BE2C (cell line): Measurements from ENCODE around the gene CIPC.

ENCODE experiments used
- DNase-seq: peaks from one replicate; pipeline ENCODE4 v3.0.0-alpha.2; 2020
- H3K27me3 ChIP-seq: fragments of 250-450 bp; sonication (Bioruptor Pico); 2 replicates; pipeline ENCODE4 v1.5.1; 2020; ENCODE audit warnings: mild to moderate bottlenecking
- H3K36me3 ChIP-seq: fragments of 250-450 bp; sonication (Bioruptor Pico); 2 replicates; pipeline ENCODE4 v1.5.1; 2020; ENCODE audit warnings: mild to moderate bottlenecking
- H3K4me1 ChIP-seq: fragments of 250-450 bp; sonication (Bioruptor Pico); 2 replicates; pipeline ENCODE4 v1.5.1; 2020
- H3K4me3 ChIP-seq: 2 replicates; pipeline ENCODE4 v1.5.1; 2011; ENCODE audit warnings: low read depth, low read length
- H3K9me3 ChIP-seq: fragments of 250-450 bp; sonication (Bioruptor Pico); 2 replicates; pipeline ENCODE4 v1.5.1; 2020
- CTCF ChIP-seq: IDR thresholded peaks from 2 replicates; pipeline ENCODE4 v1.5.1; 2012; ENCODE audit warnings: mild to moderate bottlenecking, low read depth, low read length

Gene CIPC

GRCh38 chr14:77100961-77101360 is 2.9 kb downstream of the CIPC start:
- Histone ChIP-seq H3K9me3 (no peaks in the 10 kb centered on the region), H3K4me1 (0 out of 2 replicates have a peak, but pooled peaks cover 3% of the 10 kb centered on the region), H3K36me3 (peaks cover 6% of the 10 kb centered on the region), H3K4me3 (no peak overlapping the region), H3K27me3 (no peaks in the 10 kb centered on the region)
- DNase-seq: no peak
- no peak for TF ChIP-seq CTCF

- H3K4me1 ChIP-seq: 0 out of 2 replicates have a peak, but pooled peaks cover 3% of the 10 kb centered on the region
- no peak overlapping the region for H3K4me3 ChIP-seq
- no peak for DNase-seq
- peaks cover 16% of the 10 kb centered on the region for H3K36me3 ChIP-seq
- H3K27me3 ChIP-seq: no peaks in the 10 kb centered on the region
- H3K9me3 ChIP-seq: no peaks in the 10 kb centered on the region
- no peak for TF ChIP-seq CTCF
Observed at GRCh38 chr14:77102154-77102553, 4.1 kb downstream of the CIPC start.

- Histone ChIP-seq H3K4me3 (no peak overlapping the region), H3K9me3 (no peaks in the 10 kb centered on the region), H3K27me3 (no peaks in the 10 kb centered on the region), H3K36me3 (peaks cover 29% of the 10 kb centered on the region), H3K4me1 (0 out of 2 replicates have a peak, but pooled peaks cover 3% of the 10 kb centered on the region)
- no peak for TF ChIP-seq CTCF
- no peak for DNase-seq
Observed at GRCh38 chr14:77103475-77103874, 5.4 kb downstream of the CIPC start.

GRCh38 chr14:77103951-77104350 is 5.9 kb downstream of the CIPC start:
- H3K4me1 ChIP-seq: 0 out of 2 replicates have a peak, but pooled peaks cover 3% of the 10 kb centered on the region
- no peaks in the 10 kb centered on the region for H3K27me3 ChIP-seq
- TF ChIP-seq CTCF: no peak
- peaks cover 34% of the 10 kb centered on the region for H3K36me3 ChIP-seq
- no peak overlapping the region for H3K4me3 ChIP-seq
- DNase-seq: no peak
- H3K9me3 ChIP-seq: peaks cover under 1% of the 10 kb centered on the region; the same call in 1 of the 2 replicates

- H3K27me3 ChIP-seq: no peaks in the 10 kb centered on the region
- H3K36me3 ChIP-seq: peaks cover 38% of the 10 kb centered on the region
- H3K9me3 ChIP-seq: peaks cover 2% of the 10 kb centered on the region; the same call in 1 of the 2 replicates
- DNase-seq: no peak
- TF ChIP-seq CTCF: no peak
- H3K4me1 ChIP-seq: 0 out of 2 replicates have a peak, but pooled peaks cover 3% of the 10 kb centered on the region
- no peak overlapping the region for H3K4me3 ChIP-seq
Observed at GRCh38 chr14:77104393-77104792, 6.3 kb downstream of the CIPC start.

DNA sequence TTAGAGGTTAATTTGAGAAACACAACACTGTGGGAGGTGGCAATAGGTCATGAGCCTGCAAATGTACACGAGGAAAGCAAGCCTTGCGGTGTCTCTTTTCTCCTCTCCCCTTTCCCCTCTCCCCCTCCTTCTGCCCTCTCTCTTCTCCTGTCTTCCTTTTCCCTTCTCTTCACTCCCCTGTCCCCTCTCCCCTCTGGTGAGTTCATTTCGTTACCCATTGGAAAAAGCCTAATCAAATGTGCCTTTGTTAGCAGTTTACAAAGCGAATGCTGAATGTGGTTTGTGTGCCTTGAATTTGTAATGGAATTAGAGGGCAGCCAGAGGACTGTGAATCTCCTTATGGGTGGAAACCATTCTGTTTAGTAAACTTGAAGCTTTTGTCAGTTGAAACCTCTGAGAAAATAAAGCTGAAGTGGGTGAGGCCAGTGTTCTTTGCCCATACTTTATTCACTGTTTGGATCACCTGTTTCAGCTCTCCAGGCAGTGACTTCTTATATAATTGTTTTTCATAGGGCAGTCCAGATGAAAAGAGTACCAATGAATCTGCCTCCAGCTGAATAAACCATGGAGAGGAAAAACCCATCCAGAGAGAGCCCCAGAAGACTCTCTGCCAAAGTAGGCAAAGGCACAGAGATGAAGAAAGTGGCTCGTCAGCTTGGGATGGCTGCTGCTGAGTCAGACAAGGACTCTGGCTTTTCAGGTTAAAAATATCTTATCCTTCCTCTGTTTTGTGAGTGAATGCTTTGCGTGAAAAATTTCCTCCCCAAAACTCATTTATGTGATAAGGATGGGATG is 7.3 kb downstream of the CIPC start:
- Histone ChIP-seq H3K9me3 (peaks cover 2% of the 10 kb centered on the region; the same call in 1 of the 2 replicates), H3K36me3 (peaks cover 48% of the 10 kb centered on the region), H3K4me3 (no peak overlapping the region), H3K4me1 (no peaks in the 10 kb centered on the region), H3K27me3 (no peaks in the 10 kb centered on the region)
- DNase-seq: no peak
- TF ChIP-seq CTCF: no peak
